ENCODE results near the gene SYK.
"Not testable (repeated sequence)": the region's sequence is repeated elsewhere in the genome, so short reads cannot be mapped to it uniquely, and the experiment has no call there.

Gene SYK

GRCh38 chr9:90801241-90801972, at the start of gene SYK:
Gene SYK, plus strand, starts transcription at chr9:90801819. Its CDS starts 42,080 bp downstream, at chr9:90843899.
- no peak for DNase-seq

GRCh38 chr9:90755514-90756371, 45.9 kb upstream of the SYK start:
- peak; percentile 33 for DNase-seq

- not testable (repeated sequence) for DNase-seq
These were observed 41.0 kb upstream of the SYK start for GRCh38 chr9:90760577-90760976.

GRCh38 chr9:90766731-90767130, 34.9 kb upstream of the SYK start:
- DNase-seq, result no peak

- DNase-seq, result no peak
These were observed 34.0 kb upstream of the SYK start for GRCh38 chr9:90767523-90768100.

GRCh38 chr9:90770182-90770738, 31.4 kb upstream of the SYK start:
- DNase-seq, result no peak

- no peak for DNase-seq
These were observed 30.7 kb upstream of the SYK start for GRCh38 chr9:90770927-90771326.

GRCh38 chr9:90772386-90772785, 29.2 kb upstream of the SYK start:
- DNase-seq, result no peak

- no peak for DNase-seq
These were observed 28.0 kb upstream of the SYK start for GRCh38 chr9:90773617-90774016.

- no peak for DNase-seq
These were observed 27.5 kb upstream of the SYK start for GRCh38 chr9:90774071-90774470.

- no peak for DNase-seq
These were observed 26.9 kb upstream of the SYK start for GRCh38 chr9:90774682-90775081.

GRCh38 chr9:90775657-90776056, 26.0 kb upstream of the SYK start:
- DNase-seq, result no peak

GRCh38 chr9:90778746-90779145, 22.9 kb upstream of the SYK start:
- DNase-seq, result no peak

GRCh38 chr9:90783552-90783951, 18.1 kb upstream of the SYK start:
- DNase-seq, result no peak

GRCh38 chr9:90783964-90784363, 17.7 kb upstream of the SYK start:
- DNase-seq, result no peak

- no peak for DNase-seq
These were observed 13.7 kb upstream of the SYK start for GRCh38 chr9:90787771-90788460.

GRCh38 chr9:90788527-90788926, 13.1 kb upstream of the SYK start:
- not testable (repeated sequence) for DNase-seq

- no peak for DNase-seq
These were observed 12.2 kb upstream of the SYK start for GRCh38 chr9:90789408-90789807.

GRCh38 chr9:90789862-90790261, 11.8 kb upstream of the SYK start:
- no peak for DNase-seq

GRCh38 chr9:90793024-90793423, 8.6 kb upstream of the SYK start:
- DNase-seq, result not testable (repeated sequence)

- no peak for DNase-seq
These were observed 7.9 kb upstream of the SYK start for GRCh38 chr9:90793729-90794128.

GRCh38 chr9:90795084-90795483, 6.5 kb upstream of the SYK start:
- no peak for DNase-seq

- no peak for DNase-seq
These were observed 5.7 kb upstream of the SYK start for GRCh38 chr9:90795871-90796317.
